Measurements from ENCODE around the gene DHRS7C. TPM values are rescaled to one million over a fixed set of nuclear protein-coding genes. Genes with fewer than 3 reads are reported as not detected.

Gene DHRS7C
- polyA plus RNA-seq, 3 donors, result not detected

DNA sequence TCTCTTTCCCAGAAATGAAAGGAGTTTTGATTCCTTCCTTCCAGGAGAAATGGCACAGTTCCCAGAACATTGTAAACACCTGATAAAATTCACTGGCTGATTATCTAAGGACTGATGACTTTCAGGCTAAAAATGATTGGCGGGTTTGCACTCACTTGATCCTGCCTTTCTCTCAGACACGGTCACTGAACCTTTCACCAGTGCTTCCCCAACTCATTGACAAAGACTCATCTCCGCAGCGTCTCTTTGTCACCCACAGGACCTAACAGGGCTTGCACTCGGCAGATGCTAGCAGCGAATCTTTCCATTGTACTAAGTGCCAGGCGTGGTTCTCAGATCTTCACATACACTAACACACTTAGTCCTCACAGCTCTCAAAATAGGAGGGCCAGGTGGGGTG lies 7.3 kb upstream of the DHRS7C start:
- Histone ChIP-seq H3K9me3 (replicated peaks in 1 of 2; ENCODE audit: control insufficient read depth in 1 of 2, insufficient read depth in 1 of 2, low read length in 2 of 2) (no peaks in the 10 kb centered on the region), H3K4me3 (replicated peaks in 1 of 3; ENCODE audit: low read depth in 2 of 3, low read length in 3 of 3) (no peak overlapping the region), H4K20me1 (ENCODE audit: insufficient read depth, low read length) (no peaks in the 10 kb centered on the region), H3K79me2 (ENCODE audit: insufficient read depth, low read length) (no peaks in the 10 kb centered on the region), H3K4me1 (ENCODE audit: control insufficient read depth in 1 of 2, insufficient read depth in 2 of 2, low read length in 2 of 2) (no peaks in the 10 kb centered on the region), H3K27ac (ENCODE audit: low read depth in 1 of 2, low read length in 2 of 2) (no peak overlapping the region), H2AFZ (ENCODE audit: insufficient read depth, low read depth, low read length, poor library complexity, severe bottlenecking) (no peak overlapping the region), H3K4me2 (replicated peaks; ENCODE audit: extremely low read depth, low read length, poor library complexity, severe bottlenecking) (no peak overlapping the region), H3K9ac (ENCODE audit: insufficient read depth, low read length, poor library complexity, severe bottlenecking) (no peak overlapping the region), H3K27me3 (ENCODE audit: control insufficient read depth in 2 of 2, insufficient read depth in 2 of 2, low read length in 2 of 2) (peaks cover 0 to 2% of the 10 kb centered on the region in 2 donors), H3K36me3 (replicated peaks in 1 of 2; ENCODE audit: control insufficient read depth in 1 of 2, insufficient read depth in 2 of 2, low read length in 2 of 2) (no peaks in the 10 kb centered on the region)
- Mint-ChIP-seq H3K36me3 (no peaks in the 10 kb centered on the region), H3K4me3 (no peak overlapping the region), H3K9me3 (peaks cover 0 to 2% (median 0%) of the 10 kb centered on the region in 7 donors), H3K27me3 (ENCODE audit: low read depth in 3 of 3) (peaks cover 5 to 6% (median 6%) of the 10 kb centered on the region in 3 donors), H3K4me1 (no peaks in the 10 kb centered on the region), H3K27ac (peak overlapping the region in 1 of 7 donors; percentile 65)
- intact Hi-C loops (cut with micrococcal nuclease), result no loop called here
- 95% methylated on average over 5 of the region's 7 CpGs for WGBS (ENCODE audit: insufficient coverage)
- no peak for DNase-seq
- TF ChIP-seq, protein P1, sequence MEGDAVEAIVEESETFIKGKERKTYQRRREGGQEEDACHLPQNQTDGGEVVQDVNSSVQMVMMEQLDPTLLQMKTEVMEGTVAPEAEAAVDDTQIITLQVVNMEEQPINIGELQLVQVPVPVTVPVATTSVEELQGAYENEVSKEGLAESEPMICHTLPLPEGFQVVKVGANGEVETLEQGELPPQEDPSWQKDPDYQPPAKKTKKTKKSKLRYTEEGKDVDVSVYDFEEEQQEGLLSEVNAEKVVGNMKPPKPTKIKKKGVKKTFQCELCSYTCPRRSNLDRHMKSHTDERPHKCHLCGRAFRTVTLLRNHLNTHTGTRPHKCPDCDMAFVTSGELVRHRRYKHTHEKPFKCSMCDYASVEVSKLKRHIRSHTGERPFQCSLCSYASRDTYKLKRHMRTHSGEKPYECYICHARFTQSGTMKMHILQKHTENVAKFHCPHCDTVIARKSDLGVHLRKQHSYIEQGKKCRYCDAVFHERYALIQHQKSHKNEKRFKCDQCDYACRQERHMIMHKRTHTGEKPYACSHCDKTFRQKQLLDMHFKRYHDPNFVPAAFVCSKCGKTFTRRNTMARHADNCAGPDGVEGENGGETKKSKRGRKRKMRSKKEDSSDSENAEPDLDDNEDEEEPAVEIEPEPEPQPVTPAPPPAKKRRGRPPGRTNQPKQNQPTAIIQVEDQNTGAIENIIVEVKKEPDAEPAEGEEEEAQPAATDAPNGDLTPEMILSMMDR (IDR thresholded peaks at IDR 0.05), result no peak

DNA sequence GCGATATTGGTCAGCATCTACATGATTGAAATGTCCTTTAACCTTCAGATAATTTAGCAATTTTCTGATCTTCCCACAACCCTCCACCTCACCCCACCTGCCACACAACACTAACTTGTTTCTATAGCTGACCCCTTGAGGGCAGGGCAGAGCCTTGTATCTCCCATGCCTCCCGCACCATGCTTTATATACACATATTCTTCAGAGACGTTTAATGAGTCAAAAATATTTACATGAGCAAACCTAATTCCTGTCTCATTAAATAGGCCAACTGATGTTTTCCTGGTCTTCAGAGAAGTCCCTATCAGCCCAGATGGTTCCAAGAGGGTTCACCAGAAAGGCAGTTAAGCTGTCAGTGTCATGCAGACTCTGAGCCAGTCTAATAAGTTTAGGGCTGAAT lies 6.6 kb upstream of the DHRS7C start:
- WGBS (ENCODE audit: insufficient coverage), result 94% methylated on average over 3 of the region's 3 CpGs
- Mint-ChIP-seq H3K27me3 (ENCODE audit: low read depth in 3 of 3) (peaks cover 5 to 6% (median 6%) of the 10 kb centered on the region in 3 donors), H3K36me3 (no peaks in the 10 kb centered on the region), H3K4me1 (no peaks in the 10 kb centered on the region), H3K27ac (no peak overlapping the region), H3K4me3 (no peak overlapping the region), H3K9me3 (peaks cover 0 to 2% (median 0%) of the 10 kb centered on the region in 7 donors)
- H2AFZ ChIP-seq (ENCODE audit: insufficient read depth, low read depth, low read length, poor library complexity, severe bottlenecking), result no peak overlapping the region
- H3K9ac ChIP-seq (ENCODE audit: insufficient read depth, low read length, poor library complexity, severe bottlenecking), result no peak overlapping the region
- DNase-seq, result no peak
- no peaks in the 10 kb centered on the region for H3K79me2 ChIP-seq (ENCODE audit: insufficient read depth, low read length)
- no peak overlapping the region for H3K27ac ChIP-seq (ENCODE audit: low read depth in 1 of 2, low read length in 2 of 2)
- H3K4me1 ChIP-seq (ENCODE audit: control insufficient read depth in 1 of 2, insufficient read depth in 2 of 2, low read length in 2 of 2), result no peaks in the 10 kb centered on the region
- no peaks in the 10 kb centered on the region for H4K20me1 ChIP-seq (ENCODE audit: insufficient read depth, low read length)
- peaks cover 0 to 2% of the 10 kb centered on the region in 2 donors for H3K27me3 ChIP-seq (ENCODE audit: control insufficient read depth in 2 of 2, insufficient read depth in 2 of 2, low read length in 2 of 2)
- no peaks in the 10 kb centered on the region for H3K9me3 ChIP-seq (replicated peaks in 1 of 2; ENCODE audit: control insufficient read depth in 1 of 2, insufficient read depth in 1 of 2, low read length in 2 of 2)
- no peak overlapping the region for H3K4me3 ChIP-seq (replicated peaks in 1 of 3; ENCODE audit: low read depth in 2 of 3, low read length in 3 of 3)
- TF ChIP-seq, protein P1 (IDR thresholded peaks at IDR 0.05), result no peak
- no peaks in the 10 kb centered on the region for H3K36me3 ChIP-seq (replicated peaks in 1 of 2; ENCODE audit: control insufficient read depth in 1 of 2, insufficient read depth in 2 of 2, low read length in 2 of 2)
- intact Hi-C loops (cut with micrococcal nuclease), result no loop called here
- H3K4me2 ChIP-seq (replicated peaks; ENCODE audit: extremely low read depth, low read length, poor library complexity, severe bottlenecking), result no peak overlapping the region

Measured in CD14-positive monocyte (primary cell).